GM19193 (cell line): ENCODE measurements around the gene MKNK2.

Experiments used
- POLR2A ChIP-seq: IDR thresholded peaks from 4 replicates; pipeline ENCODE4 v1.6.1; 2011; ENCODE audit not compliant: insufficient read depth, insufficient read length; ENCODE audit errors: extremely low read depth

Gene MKNK2

DNA sequence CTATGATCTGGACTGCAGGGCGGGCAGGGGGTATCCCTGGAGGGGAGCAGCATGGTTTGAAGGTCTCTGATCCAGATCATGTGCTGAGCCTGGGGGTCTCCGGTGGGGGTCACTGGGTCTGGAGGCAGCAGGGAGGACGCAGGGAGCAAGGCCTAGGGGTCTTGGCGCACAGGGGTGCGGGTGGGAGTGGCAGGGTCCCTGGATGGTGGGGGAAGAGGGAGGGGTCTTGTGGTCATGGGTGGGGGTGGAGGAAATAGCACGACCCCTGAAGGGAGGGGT, 37.4 kb downstream of the MKNK2 start:
- no peak for TF ChIP-seq POLR2A

DNA sequence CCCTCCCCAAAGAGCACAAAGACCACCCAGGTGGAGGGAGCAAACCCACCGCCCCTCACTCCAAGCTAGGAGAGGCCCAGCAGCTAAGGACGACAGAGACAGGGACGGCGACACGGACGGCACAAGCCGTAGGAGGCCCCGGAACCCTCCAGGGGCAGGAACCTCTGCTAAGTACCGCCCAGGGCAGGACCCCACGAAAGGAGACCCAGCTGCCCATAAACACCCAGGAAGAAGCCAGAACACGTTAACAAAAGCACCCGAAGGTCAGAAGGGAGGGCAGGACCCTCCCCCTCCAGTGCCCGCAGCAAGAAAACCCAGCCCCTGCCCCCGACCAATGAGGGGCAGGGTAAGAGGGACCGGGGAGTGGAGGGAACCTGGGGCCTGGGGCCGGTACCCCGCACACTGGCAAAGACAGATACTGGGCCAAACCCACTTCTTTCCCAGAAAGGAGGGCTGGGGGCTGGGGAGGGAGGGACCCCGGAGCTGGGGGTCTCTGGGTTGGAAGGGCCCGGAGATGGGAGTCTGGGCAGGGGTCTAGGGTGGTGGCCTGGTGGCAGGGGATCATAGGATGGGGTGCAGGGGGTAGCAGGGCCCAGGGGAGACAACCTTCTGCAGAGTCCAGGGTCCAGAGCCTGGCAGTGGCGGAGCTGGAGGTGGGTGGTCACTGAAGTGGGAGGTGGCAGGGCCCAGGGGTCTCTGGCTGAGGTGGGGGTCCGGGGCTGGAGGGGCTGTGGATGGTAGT, 37.9 kb downstream of the MKNK2 start:
- TF ChIP-seq POLR2A = no peak

DNA sequence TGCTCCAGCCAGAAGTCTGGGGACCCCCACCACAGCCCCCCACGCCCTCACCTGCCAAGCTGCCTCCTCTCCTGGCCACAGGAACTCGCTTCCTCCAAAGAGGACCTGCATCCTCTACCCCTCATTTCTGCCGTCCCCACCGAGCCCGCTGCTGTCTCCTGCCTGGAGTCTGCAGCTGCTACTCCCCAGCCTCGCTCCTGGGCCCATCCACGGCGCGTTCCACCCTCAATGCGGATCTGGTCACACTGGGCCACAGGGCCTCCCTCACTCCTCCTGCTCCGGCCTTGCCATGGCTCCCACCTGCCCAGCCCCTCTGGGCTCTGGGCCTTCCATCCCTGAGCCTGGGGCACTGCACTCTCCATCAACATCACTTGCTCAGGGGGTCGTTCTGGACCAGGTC, 39.9 kb downstream of the MKNK2 start:
- TF ChIP-seq POLR2A = no peak

DNA sequence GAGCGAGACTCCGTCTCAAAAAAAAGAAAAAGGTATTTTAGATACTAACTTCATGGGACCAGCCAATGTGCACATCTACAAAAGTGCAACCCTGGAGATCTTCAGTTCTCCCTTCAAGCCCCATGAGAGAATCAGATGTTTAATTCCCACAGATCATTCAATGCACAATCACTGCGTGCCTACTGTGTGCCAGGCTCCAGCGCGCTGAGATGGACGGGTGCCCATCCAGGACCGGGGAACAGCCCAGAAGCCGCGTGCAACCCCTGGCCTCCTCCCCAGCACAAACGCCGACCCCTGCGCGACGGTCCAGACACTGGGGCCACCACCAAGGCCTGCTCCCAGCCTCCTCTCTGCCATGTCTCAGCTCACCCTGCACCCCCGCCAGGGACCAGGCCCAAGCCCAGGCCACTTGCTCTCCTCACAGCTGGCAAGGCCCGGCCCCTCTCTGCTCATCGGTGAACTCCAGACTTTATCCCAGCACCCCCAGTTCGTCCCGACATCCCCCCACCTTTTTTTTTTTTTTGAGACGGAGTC, 40.8 kb downstream of the MKNK2 start:
- no peak for TF ChIP-seq POLR2A

DNA sequence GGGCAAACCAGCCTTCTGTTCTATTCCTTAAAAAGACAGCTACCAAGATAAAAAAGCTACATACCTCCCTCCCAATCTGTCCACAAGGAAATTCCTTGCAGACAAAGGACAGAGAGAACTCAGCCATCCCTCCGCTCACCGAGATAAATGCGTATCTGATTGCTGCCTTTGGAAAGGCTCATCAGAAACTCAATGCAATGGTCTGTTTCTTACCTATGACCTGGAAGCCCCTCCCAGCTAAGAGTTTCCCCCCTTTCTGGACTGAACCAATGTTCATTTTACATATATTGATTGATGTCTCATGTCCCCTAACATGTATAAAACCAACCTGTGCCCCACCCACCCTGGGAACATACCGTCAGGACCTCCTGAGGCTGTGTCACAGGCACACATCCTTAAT, 47.2 kb downstream of the MKNK2 start:
- TF ChIP-seq POLR2A = no peak

DNA sequence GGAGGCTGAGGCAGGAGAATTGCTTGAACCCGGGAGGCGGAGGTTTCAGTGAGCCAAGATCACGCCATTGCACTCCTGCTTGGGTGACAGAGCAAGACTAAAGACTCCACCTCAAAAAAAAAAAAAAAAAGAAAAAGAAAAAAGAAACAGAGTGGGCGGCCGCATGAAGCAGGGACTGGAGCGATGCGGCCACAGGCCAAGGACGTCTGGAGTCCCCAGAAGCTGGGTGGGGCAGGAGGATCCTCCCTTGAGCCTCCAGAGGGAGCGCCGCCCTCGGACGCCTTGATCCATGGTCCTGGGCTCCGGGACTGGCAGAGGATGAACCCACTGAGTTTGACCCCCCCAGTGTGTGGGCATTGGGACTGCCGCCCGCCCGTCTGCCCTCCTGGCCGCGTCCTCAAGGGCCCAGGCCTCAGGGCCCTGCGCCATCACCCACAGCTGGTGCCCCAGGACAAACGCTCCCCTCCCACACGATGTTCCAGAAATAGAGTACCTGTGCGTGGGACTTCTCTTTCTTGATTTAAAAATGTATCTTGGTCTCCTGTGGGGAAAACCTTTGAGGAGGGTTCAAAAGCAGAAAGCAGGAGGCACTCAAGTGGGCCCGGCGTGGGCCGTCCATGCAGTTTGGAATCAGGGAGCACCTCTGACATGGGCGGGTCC, 51.1 kb downstream of the MKNK2 start:
- TF ChIP-seq POLR2A = no peak

DNA sequence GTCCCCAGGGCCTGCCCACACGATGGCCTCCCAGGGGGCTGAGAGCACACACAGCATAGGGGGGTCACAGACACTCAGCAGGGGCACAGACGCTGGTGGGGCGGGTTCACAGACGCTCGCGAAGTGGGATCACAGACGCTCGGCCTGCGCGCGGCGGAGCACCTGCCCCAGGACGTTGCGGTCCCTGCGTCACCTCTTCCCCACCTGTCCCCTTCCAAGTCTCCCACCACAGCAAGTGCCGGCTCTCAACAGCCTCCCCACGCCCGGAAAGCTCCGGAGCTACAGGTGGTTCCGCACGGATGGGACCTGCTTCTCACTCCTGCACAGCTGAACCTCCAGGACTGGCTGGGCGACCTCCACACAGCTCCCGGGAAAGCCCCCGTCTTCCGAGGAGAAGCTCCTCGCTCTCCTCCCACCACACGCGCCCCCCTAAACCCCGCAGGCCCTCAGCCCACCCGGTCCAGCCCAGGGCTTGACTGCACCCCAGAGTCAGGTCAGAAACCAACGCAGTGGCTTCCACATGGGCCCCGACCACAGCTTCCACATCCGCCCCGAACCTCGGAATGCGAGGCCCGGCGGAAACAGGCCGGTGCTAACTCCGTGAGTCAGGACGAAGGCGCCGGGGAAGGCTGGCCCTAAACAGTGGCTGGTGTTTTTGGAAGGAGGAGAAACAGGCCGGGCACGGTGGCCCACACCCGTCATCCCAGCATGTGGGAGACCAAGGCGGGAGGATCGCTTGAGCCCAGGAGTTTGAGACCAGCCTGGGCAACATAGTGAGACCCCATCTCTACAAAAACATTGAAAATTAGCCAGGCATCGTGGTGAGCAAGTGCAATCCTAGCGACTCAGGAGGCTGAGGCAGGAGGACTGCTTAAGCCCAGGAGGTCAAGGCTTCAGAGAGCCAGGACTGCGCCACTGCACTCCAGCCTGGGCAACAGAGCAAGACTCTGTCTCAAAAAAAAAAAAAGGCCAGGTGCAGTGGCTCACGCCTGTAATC, 52.0 kb downstream of the MKNK2 start:
- TF ChIP-seq POLR2A = no peak

DNA sequence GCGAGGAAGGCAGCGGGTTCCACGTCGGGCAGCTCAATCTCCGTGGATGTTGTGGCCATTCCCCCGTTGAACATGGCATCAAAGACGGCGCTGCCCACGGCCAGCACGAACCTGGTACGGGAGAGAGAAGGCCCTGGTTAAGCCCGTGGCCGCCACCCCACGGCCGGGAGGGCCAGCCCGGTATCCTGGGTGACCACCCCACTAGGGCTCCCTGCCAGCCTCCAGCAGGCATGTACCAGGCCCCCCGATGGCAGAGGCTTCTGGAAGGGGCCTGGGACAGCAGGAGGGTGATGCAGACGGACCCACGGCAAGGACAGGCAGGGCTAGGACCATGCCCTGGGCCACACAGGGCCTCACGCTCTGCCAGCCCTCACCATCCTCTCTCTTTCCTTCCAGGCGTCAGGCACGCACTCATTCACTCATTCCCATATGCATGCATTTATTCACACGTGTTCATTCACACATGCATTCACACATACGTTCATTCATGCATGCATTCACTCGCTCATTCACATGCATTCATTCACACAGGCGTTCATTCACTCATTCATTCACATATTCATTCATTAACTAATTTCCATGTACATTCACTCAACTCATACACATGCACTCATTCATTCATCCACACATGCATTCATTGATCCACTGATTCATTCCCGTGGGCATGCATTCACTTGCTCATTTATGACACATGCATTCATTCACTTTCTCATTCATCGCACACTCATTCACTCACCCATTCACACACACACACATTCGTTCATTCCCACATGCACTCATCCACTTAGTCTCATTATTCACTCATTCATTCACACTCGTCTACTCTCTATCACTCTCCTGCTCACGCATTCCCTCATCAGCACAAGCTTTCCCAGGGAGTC, 53.5 kb downstream of the MKNK2 start:
- no peak for TF ChIP-seq POLR2A

DNA sequence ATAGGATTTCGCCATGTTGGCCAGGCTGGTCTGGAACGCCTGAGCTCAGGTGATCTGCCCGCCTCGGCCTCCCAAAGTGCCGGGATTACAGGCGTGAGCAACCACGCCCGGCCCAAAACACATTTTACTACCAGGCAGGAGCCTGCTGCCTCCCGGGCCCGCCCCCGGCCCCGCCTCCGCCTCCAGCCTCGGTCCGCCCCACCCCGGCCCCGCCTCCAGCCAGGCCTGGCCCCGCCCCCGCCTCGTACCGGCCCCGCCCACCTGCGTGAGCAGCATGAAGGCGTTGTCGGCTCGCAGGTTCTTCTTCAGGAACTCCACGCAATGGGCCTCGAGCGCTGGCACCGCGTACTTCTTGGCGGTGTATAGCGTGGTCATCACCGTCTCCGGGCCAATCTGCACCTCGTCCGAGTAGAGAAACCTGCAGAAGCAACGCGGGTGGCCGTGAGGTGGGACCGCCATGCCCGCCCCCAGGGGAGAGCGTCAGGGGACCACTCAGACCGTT, 58.2 kb downstream of the MKNK2 start:
- no peak for TF ChIP-seq POLR2A

DNA sequence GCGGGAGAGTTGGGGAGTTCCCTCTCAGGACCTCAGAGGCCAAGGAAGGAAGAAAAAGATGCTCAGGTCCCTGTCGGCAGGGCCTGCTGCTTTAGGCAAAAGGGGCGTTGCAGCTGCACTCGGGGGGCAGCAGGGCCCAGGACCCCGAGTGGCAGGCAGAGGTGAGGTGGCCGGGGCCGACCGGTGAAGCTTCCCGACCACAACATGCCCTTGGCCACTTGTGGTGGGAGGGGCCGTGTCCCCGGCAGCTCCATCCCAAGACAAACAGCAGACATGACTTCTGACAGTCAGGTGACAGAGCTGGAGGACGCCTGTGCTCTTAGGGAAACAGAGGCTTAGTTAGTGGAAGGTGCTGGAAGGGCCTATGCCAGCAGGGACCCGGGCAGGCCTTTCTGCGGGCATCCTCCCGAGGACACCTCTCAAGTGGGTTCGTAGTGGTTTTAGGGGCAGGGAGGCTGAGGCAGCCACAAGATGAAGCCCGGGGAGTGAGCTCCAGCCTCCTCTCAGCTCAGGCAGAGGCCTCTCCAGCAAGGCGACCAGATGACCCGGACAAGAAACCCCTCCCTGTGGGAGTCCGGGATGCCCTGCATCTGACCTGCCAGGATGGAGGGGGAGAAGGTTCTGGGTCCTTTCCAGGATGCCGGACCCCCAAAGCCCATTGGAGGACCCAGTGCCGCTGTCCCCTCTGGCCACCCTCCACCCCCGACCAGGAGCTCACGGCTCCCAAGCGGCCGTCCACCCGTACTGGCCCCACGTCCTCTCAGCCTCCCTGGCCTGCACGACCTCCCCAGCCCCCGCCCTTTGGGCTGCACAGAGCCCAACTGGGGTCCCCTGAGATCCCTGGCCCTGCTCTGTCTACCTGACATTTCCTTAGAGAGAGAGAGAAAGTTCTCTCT, 59.8 kb downstream of the MKNK2 start:
- no peak for TF ChIP-seq POLR2A

DNA sequence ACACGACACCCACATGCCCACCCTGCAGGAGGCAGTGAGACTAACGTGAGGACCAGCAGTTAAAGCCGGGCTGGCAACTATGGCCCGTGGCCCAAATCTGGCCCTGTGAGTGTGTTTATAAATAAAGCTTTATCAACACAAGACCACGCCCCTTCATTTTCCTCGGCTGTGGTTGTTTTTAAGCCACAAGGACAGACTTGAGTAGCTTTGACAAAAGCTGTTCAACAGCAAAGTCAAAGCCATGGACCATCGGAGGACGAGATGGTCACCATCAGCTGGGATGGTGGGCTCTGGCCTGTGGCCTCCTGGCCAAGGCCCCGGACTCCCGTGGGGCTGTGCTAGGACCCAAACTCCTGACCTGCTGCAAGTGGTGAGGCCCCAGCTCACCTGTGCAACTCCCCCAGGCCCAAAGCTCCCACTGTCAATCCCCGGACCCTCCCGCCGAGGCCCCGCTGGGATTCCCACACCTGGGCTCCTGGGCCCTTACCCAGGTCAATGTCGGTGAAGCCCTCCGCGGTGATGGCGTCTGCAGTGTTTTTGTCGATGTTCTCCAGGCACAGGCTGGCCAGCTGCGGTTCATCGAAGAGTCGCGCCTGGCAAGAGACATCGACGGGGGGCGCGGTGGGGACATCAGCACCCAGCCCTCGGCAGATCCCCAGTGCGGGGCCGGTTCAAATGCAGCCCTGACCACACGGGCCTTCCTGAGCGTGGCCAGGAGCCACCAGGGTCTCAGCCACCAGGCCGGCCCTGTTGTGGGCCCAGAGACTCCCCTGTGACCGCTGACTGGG, 60.6 kb downstream of the MKNK2 start:
- no peak for TF ChIP-seq POLR2A

DNA sequence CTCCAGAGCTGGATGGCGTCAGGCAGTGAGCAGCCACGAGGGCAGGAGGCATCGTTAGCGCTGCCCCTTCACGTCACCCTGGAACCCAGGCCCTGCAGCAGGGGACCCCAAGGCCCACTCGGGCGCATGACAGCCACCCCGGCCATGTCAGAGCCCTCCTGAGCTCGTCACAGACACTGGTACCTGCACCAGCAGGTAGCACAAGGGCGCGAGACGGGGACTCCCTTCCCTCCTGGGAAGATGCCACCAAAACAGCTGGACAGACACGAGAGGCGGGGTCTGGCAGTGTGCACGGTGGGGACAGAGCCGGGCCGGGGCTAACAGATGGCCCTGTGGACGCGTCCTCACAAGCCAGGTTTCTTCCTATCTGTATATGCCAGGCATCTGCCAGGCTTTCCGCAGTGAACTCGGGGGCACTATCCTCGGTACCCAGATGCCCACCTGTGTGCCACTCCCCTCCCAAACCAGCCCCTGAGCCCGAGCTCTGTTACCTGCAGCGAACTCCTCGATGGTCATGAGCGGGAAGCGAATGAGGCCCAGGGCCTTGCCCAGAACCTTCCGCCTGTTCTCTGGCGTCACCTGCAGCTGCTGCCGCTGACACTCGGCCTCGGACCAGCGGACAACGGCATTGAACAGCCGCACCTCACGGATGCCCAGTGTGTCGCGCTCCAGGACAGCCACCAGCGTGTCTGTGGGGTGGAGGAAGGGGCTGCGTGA, 61.4 kb downstream of the MKNK2 start:
- no peak for TF ChIP-seq POLR2A
